HL-60/S4 treated with retinoic acid at 250 ng/mL for 4 days and 3 days (cell line): ENCODE data around the gene S100A9.
"Not testable (repeated sequence)": the region's sequence is repeated elsewhere in the genome, so short reads cannot be mapped to it uniquely, and the experiment has no call there.

Experiments used
- in situ Hi-C: fragments of 300-500 bp; cut with MboI; formaldehyde crosslinking; loops from 2 replicates; pipeline ENCODE4 v1.7.0; 2022; ENCODE audit warnings: low sequenced_read_pairs

S100A9 gene

DNA sequence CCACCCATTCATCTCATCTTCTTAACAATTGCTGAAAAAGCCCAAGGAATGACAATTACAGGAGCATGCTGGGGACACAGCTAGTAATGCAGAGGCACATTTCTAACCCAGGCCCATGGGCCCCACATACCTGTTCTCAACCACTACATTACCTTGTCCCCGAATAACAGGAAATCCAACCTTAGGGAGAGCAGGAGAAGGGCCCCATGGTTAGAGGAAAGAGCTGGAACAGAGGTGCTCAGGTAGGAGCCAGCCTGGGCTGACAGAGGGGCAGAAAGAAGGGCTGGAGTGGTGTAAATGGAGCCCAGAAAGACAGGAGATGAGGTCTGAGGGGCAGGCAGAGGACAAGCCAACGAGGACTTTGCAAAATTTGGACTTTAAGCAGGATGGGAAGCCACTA lies 44.6 kb downstream of the S100A9 start:
- in situ Hi-C loops, result no loop called here

DNA sequence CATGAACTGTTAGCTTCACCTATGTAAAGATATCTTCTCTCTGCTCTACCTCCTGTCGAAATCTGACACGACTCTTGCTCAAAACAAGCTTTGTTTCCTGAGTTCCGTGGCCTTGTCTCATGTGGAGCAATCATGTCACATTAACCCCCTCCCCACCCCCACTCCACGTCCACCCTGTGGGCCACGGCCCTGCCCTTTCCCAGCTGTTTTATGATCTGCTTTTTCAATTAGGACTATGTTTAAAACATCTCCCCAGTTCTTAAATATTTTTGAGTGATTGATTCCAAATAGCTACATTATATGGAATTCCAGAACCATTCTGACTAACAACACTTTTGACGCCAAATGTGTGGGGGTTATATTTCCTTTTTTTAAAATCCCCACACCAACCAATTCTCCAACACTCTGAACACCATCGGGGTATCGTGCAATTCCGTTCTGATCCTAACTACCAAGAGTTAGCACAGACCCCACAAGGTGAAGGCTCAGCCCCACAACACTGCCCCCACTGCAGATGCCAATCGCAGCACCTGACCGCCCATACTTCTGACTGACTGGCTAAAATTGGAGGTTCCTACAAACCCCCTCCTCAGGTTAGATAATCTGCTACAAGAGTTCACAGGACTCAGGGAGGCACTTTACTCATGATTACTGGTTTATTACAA lies 45.9 kb downstream of the S100A9 start:
- in situ Hi-C loops, result no loop called here

DNA sequence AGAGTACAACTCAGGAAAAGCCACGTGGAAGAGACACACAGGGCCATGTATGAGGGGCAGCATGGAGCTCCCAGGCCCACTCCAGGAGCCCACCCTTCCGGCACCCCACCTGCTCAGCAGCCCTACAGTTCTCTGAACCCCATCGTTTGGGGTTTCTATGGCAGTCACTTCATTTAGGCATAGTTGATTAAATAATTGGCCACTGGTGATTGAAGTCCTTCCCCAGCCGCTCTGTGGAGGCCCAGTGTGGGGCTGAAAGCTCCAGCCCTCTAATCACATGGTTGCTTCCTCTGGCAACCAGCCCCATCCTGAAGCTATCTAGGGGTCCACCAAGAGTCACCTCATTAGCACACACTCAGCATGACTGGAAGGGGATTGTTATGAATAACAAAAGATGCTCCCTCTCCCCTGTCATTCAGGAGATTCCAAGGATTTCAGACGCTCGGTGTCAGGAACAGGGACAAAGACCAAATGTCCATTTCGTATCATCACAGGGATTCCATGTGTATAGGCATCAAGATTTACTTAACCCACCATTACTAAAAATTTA lies 46.5 kb downstream of the S100A9 start:
- in situ Hi-C loops, result no loop called here

DNA sequence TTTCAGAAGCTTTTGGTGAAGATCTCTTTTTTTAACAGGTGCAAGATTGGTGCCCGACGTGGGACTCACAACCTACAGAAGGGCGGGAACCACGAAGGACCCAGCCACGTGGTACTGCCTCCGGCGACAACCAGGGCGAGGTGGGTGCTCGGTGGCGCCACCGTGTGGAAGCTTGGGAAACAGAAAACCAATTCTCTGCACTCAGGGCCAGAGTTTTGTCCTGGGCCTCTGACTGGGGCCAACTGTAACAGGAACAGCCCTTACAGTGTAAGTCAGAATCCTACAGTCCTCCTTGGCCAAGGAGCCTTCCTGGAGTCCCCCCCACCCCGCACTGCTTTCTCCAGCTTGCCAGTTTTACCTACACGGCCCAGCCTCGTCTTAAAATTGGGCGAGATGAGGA lies 47.1 kb downstream of the S100A9 start:
- in situ Hi-C loops, result no loop called here

DNA sequence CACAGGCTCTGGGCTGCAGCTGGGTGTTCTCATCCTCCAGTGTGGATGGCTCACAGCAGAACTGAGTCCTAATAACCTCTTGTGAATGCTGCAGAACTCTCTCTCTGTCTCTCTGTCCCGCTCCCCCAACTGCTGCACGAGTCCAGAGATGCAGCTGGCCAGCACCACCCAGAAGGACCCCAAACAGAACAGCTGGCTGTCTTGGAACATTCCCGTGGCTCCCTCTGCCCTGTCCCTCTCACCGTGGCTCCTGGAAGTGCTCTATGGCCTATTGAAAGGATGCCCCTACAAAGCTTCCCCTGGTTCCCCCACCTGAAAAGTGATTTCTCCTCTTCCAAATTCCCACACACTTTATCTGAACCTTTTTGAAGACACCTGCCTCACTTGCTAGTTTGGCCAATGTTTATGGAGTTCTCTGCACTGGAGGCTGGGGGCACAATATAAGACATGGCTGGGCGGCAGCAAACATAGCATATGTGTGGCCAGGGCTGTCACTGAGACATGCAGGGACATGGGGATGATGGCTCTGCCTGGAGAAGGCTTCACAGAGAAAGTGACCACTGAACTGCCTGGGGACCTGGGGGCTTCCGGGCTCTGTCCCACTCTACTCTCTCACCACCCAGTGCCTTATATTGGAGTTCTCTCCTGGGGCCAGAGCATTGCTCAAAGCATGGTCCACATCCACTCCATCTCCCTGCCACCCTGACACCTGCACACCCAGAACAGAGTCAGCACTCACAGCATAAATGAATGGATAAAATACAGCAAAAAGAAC lies 48.4 kb downstream of the S100A9 start:
- in situ Hi-C loops, result not testable (repeated sequence)

DNA sequence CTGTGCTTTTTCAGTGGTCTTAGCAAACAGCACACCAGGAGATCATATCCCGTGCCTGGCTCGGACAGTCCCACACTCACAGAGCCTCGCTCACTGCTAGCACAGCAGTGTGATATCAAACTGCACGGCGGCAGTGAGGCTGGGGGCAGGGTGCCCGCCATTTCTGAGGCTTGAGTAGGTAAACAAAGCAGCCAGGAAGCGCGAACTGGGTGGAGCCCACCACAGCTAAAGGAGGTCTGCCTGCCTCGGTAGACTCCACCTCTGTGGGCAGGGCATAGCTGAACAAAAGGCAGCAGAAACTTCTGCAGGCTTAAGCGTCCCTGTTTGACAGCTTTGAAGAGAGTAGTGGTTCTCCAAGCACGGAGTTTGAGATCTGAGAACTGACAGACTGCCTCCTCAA lies 49.6 kb downstream of the S100A9 start:
- in situ Hi-C loops, result not testable (repeated sequence)
